PC-3 (cell line): ENCODE results near the gene C9orf50. TPM values are rescaled to one million over a fixed set of nuclear protein-coding genes. Genes with fewer than 3 reads are reported as not detected.

ENCODE experiments used
- ATAC-seq: fragments of 200-7000 bp; cut with Tn5 transposase; 2 replicates; pipeline ENCODE4 v1.9.1; 2020; ENCODE audit warnings: mild to moderate bottlenecking, moderate library complexity
- BruUV-seq: library from RNA; stranded (reverse); fragments of 400-500 nt; replicated peaks from 2 replicates; lab custom pipeline; 2021; lab: Mats Ljungman, UMichigan
- CTCF ChIA-PET: fragments of 300-600 bp; sonication (Branson Sonifier 250); formaldehyde crosslinking; loops from one replicate; lab custom pipeline; 2022; ENCODE audit warnings: antibody characterized with exemption; lab: Charles Lee
- POLR2A ChIA-PET: fragments of 300-600 bp; sonication (Branson Sonifier 250); formaldehyde crosslinking; loops from one replicate; lab custom pipeline; 2022; ENCODE audit warnings: antibody characterized with exemption; ENCODE audit not compliant: unreplicated experiment; lab: Charles Lee
- DNase-seq: peaks from one replicate; pipeline ENCODE4 v3.0.0-alpha.2; 2015
- H2AFZ ChIP-seq: fragments of 300-600 bp; sonication (generic); 2 replicates; pipeline ENCODE4 v1.6.0; 2016; ENCODE audit warnings: antibody characterized with exemption, low read length
- H3F3A ChIP-seq: fragments of 300-600 bp; sonication (generic); one replicate; pipeline ENCODE4 v1.6.0; 2017; ENCODE audit warnings: antibody characterized with exemption, low read length, control low read depth, mild to moderate bottlenecking; ENCODE audit not compliant: unreplicated experiment
- H3K27ac ChIP-seq: fragments of 300-600 bp; sonication (generic); 2 replicates; pipeline ENCODE4 v1.5.1; 2016; ENCODE audit warnings: mild to moderate bottlenecking, low read length
- H3K27me3 ChIP-seq: fragments of 300-600 bp; sonication (generic); 2 replicates; pipeline ENCODE4 v1.6.1; 2016; ENCODE audit warnings: low read length, mixed read lengths
- H3K36me3 ChIP-seq: fragments of 300-600 bp; sonication (generic); 2 replicates; pipeline ENCODE4 v1.6.1; 2016; ENCODE audit warnings: low read depth, mixed run types, low read length, mixed read lengths
- H3K4me1 ChIP-seq: fragments of 300-600 bp; sonication (generic); 2 replicates; pipeline ENCODE4 v1.5.1; 2016; ENCODE audit warnings: low read length; ENCODE audit not compliant: insufficient read depth
- H3K4me2 ChIP-seq: fragments of 300-600 bp; sonication (generic); 2 replicates; pipeline ENCODE4 v1.6.0; 2016; ENCODE audit warnings: low read length
- H3K4me3 ChIP-seq: fragments of 300-600 bp; sonication (generic); 2 replicates; pipeline ENCODE4 v1.5.1; 2016; ENCODE audit warnings: mild to moderate bottlenecking, low read length, mixed read lengths
- H3K79me2 ChIP-seq: fragments of 300-600 bp; sonication (generic); 2 replicates; pipeline ENCODE4 v1.6.1; 2017; ENCODE audit warnings: low read length, mixed read lengths
- H3K9ac ChIP-seq: fragments of 300-600 bp; sonication (generic); 2 replicates; pipeline ENCODE4 v1.6.0; 2016; ENCODE audit warnings: mild to moderate bottlenecking, low read length
- H3K9me2 ChIP-seq: fragments of 300-600 bp; sonication (generic); replicated peaks from 2 replicates; pipeline ENCODE4 v1.6.1; 2016; ENCODE audit warnings: mixed run types, low read length, mixed read lengths
- H3K9me3 ChIP-seq: fragments of 300-600 bp; sonication (generic); 2 replicates; pipeline ENCODE4 v1.6.1; 2016; ENCODE audit warnings: low read length, mixed read lengths
- H4K20me1 ChIP-seq: fragments of 300-600 bp; sonication (generic); 2 replicates; pipeline ENCODE4 v1.6.1; 2016; ENCODE audit warnings: low read length, mixed read lengths
- CTCF ChIP-seq: fragments of 300-600 bp; sonication (generic); conservative IDR thresholded peaks from 2 replicates; pipeline ENCODE4 v1.5.1; 2017; ENCODE audit warnings: antibody characterized with exemption, low read depth, mild to moderate bottlenecking, low read length
- EZH2 ChIP-seq: fragments of 300-600 bp; sonication (generic); IDR thresholded peaks from one replicate; pipeline ENCODE4 v1.6.1; 2017; ENCODE audit warnings: antibody characterized with exemption, mild to moderate bottlenecking, low read length; ENCODE audit not compliant: unreplicated experiment
- EZH2phosphoT487 ChIP-seq: fragments of 300-600 bp; sonication (generic); IDR thresholded peaks from 2 replicates; pipeline ENCODE4 v1.6.1; 2018; ENCODE audit warnings: mild to moderate bottlenecking, antibody characterized with exemption, low read length, borderline replicate concordance
- intact Hi-C: fragments of 100-400 bp; cut with micrococcal nuclease; formaldehyde crosslinking; loops from 2 replicates; pipeline ENCODE4 v1.9.0; 2023
- total RNA-seq: library from RNA; depleted of rRNA; stranded (reverse); fragments of >200 nt; gene quantifications from 2 replicates; pipeline ENCODE4 v1.2.3, GENCODE V29; 2014

C9orf50 gene
- total RNA-seq, 1 experiment from 2014 or later = not detected

DNA sequence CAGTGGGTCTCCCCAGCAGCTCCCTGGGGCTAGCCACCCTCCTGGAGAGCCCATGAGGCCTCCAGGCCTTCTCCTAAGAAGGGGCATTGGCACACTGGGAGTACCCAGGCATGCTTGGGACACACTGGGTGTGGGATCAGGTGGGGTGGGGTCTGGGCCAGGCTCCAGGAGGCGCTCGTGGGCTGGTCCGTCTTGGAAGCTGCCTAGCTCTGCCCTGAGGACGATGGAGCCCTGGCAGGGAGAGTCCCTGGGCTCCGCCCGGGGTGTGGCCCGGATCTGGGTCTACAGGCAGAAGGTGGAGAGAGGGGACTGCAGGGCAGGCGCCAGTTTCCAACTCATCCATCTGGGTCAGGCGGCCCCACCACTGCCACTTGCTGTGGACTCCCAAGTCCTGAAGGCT lies 46.9 kb upstream of the C9orf50 start:
- H3K79me2 ChIP-seq = no peaks in the 10 kb centered on the region
- no peak overlapping the region for H3K4me3 ChIP-seq
- no peaks in the 10 kb centered on the region for H3K9me3 ChIP-seq
- no peaks in the 10 kb centered on the region for H3K36me3 ChIP-seq
- TF ChIP-seq EZH2phosphoT487 = no peak
- TF ChIP-seq CTCF = no peak; the same call in 1 of the 2 replicates
- no peak for TF ChIP-seq EZH2
- H3K4me1 ChIP-seq = no peaks in the 10 kb centered on the region
- H3K4me2 ChIP-seq = no peak overlapping the region
- no peak overlapping the region for H3K9ac ChIP-seq
- ChIA-PET POLR2A (no interaction called here), CTCF (no interaction called here)
- no peak for ATAC-seq
- peak; percentile 19 for DNase-seq
- H2AFZ ChIP-seq = no peak overlapping the region
- H3F3A ChIP-seq = no peaks in the 10 kb centered on the region
- H3K27ac ChIP-seq = no peak overlapping the region
- H3K27me3 ChIP-seq = peaks cover 2% of the 10 kb centered on the region; the same call in 1 of the 2 replicates
- H4K20me1 ChIP-seq = no peaks in the 10 kb centered on the region
- BruUV-seq = no TSS peak
- intact Hi-C loops = no loop called here
- no peaks in the 10 kb centered on the region for H3K9me2 ChIP-seq

- no peaks in the 10 kb centered on the region for H3F3A ChIP-seq
- no peak overlapping the region for H2AFZ ChIP-seq
- peaks cover 2% of the 10 kb centered on the region; the same call in 1 of the 2 replicates for H3K27me3 ChIP-seq
- ATAC-seq (no peak), DNase-seq (no peak)
- H3K9ac ChIP-seq = no peak overlapping the region
- no peak overlapping the region for H3K4me3 ChIP-seq
- H3K79me2 ChIP-seq = no peaks in the 10 kb centered on the region
- no peaks in the 10 kb centered on the region for H3K4me1 ChIP-seq
- H3K4me2 ChIP-seq = no peak overlapping the region
- no TSS peak for BruUV-seq
- ChIA-PET CTCF (no interaction called here), POLR2A (no interaction called here)
- H3K36me3 ChIP-seq = no peaks in the 10 kb centered on the region
- H3K9me3 ChIP-seq = no peaks in the 10 kb centered on the region
- H3K9me2 ChIP-seq = no peaks in the 10 kb centered on the region
- no peaks in the 10 kb centered on the region for H4K20me1 ChIP-seq
- intact Hi-C loops = no loop called here
- TF ChIP-seq CTCF (no peak), EZH2phosphoT487 (no peak), EZH2 (no peak)
- H3K27ac ChIP-seq = no peak overlapping the region
Measured at GRCh38 chr9:129667378-129667777, 46.5 kb upstream of the C9orf50 start.

GRCh38 chr9:129666575-129666974 lies 45.7 kb upstream of the C9orf50 start:
- Histone ChIP-seq H3K4me3 (no peak overlapping the region), H3K27me3 (peaks cover 2% of the 10 kb centered on the region; the same call in 1 of the 2 replicates), H2AFZ (no peak overlapping the region), H3K9me3 (no peaks in the 10 kb centered on the region), H3K27ac (no peak overlapping the region), H3K9me2 (no peaks in the 10 kb centered on the region), H3K4me2 (no peak overlapping the region), H3K9ac (no peak overlapping the region), H4K20me1 (no peaks in the 10 kb centered on the region), H3K36me3 (no peaks in the 10 kb centered on the region), H3K79me2 (no peaks in the 10 kb centered on the region), H3K4me1 (no peaks in the 10 kb centered on the region), H3F3A (no peaks in the 10 kb centered on the region)
- intact Hi-C loops = no loop called here
- no peak for ATAC-seq
- DNase-seq = no peak
- CTCF ChIA-PET = no interaction called here
- no TSS peak for BruUV-seq
- TF ChIP-seq CTCF (no peak), EZH2 (no peak), EZH2phosphoT487 (no peak)
- POLR2A ChIA-PET = no interaction called here
